Fibroblast of villous mesenchyme (primary cell): ENCODE results near the gene HNRNPF. TPM values are rescaled to one million over a fixed set of nuclear protein-coding genes. Genes with fewer than 3 reads are reported as not detected.
"Not testable (repeated sequence)": the region's sequence is repeated elsewhere in the genome, so short reads cannot be mapped to it uniquely, and the experiment has no call there.

ENCODE experiments used
- DNase-seq: peaks from one replicate; pipeline ENCODE4 v3.0.0-alpha.2; 2010; ENCODE audit warnings: low read depth
- H3K4me3 ChIP-seq: 2 replicates; pipeline ENCODE4 v1.5.1; 2011; ENCODE audit warnings: low read depth, mild to moderate bottlenecking, low read length
- CTCF ChIP-seq: IDR thresholded peaks from 2 replicates; pipeline ENCODE4 v1.5.1; 2012; ENCODE audit warnings: low read depth, mild to moderate bottlenecking, low read length; ENCODE audit not compliant: insufficient read depth
- total RNA-seq: library from RNA; depleted of rRNA; stranded (reverse); fragments of >200 nt; gene quantifications from 2 replicates; pipeline ENCODE4 v1.2.3, GENCODE V29; 2012

The HNRNPF gene
- total RNA-seq, 1 donor: 203 TPM

DNA sequence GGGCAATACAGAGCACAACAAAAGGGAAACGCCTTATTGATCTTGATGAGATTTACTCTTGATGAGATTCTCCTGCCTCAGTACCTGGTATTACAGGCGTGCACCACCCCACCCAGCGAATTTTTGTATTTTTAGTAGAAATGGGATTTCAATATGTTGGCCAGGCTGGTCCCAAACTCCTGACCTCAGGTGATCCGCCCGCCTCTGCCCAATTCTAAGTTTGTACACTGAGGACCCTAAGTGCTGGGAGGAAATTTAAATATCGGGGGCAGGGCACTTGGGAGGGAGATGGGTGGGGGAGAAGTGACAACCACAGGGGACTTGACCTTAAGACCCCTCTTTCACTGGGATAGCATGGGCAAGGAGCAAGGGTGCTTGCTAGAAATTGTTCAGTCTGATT is 14.1 kb downstream of the HNRNPF start:
- H3K4me3 ChIP-seq: no peak overlapping the region
- DNase-seq: no peak
- no peak for TF ChIP-seq CTCF

GRCh38 chr10:43393606-43394360 is 15.2 kb downstream of the HNRNPF start:
- DNase-seq: no peak
- no peak overlapping the region for H3K4me3 ChIP-seq
- TF ChIP-seq CTCF: no peak

- not testable (repeated sequence) for H3K4me3 ChIP-seq, DNase-seq
Measured at GRCh38 chr10:43393186-43393585, 15.8 kb downstream of the HNRNPF start.

- TF ChIP-seq CTCF: no peak
- no peak for DNase-seq
Measured at GRCh38 chr10:43392748-43393147, 16.2 kb downstream of the HNRNPF start.

DNA sequence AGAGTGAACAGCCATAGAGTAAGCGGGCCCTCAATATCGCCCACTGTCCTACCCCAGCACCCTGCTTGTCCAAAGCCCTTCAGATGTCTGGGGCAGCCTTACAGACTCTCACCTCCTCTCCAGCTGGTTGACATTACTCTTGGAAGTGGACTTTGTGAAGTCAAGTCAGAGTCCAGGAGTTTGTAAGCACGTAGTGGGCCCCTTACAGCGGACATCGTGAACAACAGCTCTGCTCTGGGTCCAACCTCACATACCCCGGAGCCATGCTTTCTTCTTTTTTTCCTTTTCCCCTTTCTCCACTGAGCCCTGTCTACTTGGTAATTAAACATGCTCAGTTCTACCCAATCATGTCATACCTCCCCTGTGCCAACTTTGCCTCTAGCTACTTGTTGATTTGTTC is 17.5 kb downstream of the HNRNPF start:
- H3K4me3 ChIP-seq: no peak overlapping the region
- no peak for TF ChIP-seq CTCF
- no peak for DNase-seq

More at GRCh38 chr10:43392748-43393147, 16.2 kb downstream of the HNRNPF start:
- no peak overlapping the region for H3K4me3 ChIP-seq

GRCh38 chr10:43390759-43391158 is 18.2 kb downstream of the HNRNPF start:
- H3K4me3 ChIP-seq: no peak overlapping the region
- peak; percentile 77 for DNase-seq
- TF ChIP-seq CTCF: peak; percentile 78

- no peak overlapping the region for H3K4me3 ChIP-seq
- DNase-seq: no peak
- TF ChIP-seq CTCF: no peak
Measured at GRCh38 chr10:43390333-43390732, 18.7 kb downstream of the HNRNPF start.
